ENCODE measurements around the gene CCDC88C. TPM values are rescaled to one million over a fixed set of nuclear protein-coding genes. Genes with fewer than 3 reads are reported as not detected.

The CCDC88C gene
- total and polyA plus RNA-seq, 2 experiments from 2014 or later: 23.6 to 60.7 TPM

DNA sequence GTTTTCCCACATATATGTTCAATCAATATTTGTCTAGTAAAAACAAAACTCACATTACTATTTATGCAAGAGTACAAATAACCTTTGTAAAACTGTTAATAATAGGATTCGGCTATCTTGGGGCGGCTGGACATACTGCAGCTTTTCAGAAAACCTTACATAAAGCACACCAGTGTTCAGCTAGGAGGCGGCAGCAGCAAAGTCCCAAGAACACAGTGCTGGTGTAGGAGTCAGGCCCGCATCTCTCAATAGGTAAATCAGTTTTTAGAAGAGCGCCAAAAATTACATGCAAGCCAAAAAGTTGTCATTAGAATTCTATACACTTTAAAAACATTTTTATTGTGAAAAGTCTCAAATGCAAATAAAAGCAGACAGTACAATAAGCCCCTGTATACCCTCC, 37.5 kb downstream of the CCDC88C start (continued):
- TF ChIP-seq, protein P1, sequence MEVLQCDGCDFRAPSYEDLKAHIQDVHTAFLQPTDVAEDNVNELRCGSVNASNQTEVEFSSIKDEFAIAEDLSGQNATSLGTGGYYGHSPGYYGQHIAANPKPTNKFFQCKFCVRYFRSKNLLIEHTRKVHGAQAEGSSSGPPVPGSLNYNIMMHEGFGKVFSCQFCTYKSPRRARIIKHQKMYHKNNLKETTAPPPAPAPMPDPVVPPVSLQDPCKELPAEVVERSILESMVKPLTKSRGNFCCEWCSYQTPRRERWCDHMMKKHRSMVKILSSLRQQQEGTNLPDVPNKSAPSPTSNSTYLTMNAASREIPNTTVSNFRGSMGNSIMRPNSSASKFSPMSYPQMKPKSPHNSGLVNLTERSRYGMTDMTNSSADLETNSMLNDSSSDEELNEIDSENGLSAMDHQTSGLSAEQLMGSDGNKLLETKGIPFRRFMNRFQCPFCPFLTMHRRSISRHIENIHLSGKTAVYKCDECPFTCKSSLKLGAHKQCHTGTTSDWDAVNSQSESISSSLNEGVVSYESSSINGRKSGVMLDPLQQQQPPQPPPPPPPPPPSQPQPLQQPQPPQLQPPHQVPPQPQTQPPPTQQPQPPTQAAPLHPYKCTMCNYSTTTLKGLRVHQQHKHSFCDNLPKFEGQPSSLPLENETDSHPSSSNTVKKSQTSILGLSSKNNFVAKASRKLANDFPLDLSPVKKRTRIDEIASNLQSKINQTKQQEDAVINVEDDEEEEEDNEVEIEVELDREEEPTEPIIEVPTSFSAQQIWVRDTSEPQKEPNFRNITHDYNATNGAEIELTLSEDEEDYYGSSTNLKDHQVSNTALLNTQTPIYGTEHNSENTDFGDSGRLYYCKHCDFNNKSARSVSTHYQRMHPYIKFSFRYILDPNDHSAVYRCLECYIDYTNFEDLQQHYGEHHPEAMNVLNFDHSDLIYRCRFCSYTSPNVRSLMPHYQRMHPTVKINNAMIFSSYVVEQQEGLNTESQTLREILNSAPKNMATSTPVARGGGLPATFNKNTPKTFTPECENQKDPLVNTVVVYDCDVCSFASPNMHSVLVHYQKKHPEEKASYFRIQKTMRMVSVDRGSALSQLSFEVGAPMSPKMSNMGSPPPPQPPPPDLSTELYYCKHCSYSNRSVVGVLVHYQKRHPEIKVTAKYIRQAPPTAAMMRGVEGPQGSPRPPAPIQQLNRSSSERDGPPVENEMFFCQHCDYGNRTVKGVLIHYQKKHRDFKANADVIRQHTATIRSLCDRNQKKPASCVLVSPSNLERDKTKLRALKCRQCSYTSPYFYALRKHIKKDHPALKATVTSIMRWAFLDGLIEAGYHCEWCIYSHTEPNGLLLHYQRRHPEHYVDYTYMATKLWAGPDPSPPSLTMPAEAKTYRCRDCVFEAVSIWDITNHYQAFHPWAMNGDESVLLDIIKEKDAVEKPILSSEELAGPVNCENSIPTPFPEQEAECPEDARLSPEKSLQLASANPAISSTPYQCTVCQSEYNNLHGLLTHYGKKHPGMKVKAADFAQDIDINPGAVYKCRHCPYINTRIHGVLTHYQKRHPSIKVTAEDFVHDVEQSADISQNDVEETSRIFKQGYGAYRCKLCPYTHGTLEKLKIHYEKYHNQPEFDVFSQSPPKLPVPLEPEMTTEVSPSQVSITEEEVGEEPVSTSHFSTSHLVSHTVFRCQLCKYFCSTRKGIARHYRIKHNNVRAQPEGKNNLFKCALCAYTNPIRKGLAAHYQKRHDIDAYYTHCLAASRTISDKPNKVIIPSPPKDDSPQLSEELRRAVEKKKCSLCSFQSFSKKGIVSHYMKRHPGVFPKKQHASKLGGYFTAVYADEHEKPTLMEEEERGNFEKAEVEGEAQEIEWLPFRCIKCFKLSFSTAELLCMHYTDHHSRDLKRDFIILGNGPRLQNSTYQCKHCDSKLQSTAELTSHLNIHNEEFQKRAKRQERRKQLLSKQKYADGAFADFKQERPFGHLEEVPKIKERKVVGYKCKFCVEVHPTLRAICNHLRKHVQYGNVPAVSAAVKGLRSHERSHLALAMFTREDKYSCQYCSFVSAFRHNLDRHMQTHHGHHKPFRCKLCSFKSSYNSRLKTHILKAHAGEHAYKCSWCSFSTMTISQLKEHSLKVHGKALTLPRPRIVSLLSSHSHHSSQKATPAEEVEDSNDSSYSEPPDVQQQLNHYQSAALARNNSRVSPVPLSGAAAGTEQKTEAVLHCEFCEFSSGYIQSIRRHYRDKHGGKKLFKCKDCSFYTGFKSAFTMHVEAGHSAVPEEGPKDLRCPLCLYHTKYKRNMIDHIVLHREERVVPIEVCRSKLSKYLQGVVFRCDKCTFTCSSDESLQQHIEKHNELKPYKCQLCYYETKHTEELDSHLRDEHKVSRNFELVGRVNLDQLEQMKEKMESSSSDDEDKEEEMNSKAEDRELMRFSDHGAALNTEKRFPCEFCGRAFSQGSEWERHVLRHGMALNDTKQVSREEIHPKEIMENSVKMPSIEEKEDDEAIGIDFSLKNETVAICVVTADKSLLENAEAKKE (CRISPR knock-in tag; IDR thresholded peaks at IDR 0.05): no peak
- no peak for TF ChIP-seq ZNF331 (CRISPR knock-in tag; IDR thresholded peaks at IDR 0.05; ENCODE audit: low read depth)

DNA sequence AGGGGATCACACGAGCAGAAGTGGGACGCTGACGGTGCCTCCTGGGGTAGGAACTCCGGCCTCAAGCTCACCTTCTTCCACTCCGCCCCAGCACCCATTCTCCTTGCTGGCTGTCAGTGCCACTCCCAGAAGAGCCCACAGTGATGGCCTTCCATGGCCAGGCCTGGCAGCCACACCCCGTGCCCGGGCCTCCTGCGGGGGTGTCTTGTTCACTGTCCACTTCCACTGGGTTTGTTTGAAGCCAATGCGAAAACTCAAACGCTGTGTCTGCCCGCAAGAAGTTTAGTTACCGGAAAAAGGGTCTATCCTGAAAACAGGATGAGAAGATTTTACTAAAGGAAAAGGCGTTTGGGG, 38.1 kb downstream of the CCDC88C start:
- no peaks in the 10 kb centered on the region for H3K36me3 Mint-ChIP-seq (ENCODE audit: low read depth)
- peaks cover 33% of the 10 kb centered on the region for H3K4me1 ChIP-seq (ENCODE audit: insufficient read depth)
- ATAC-seq (no peak), DNase-seq (ENCODE audit: low spot score) (no peak)
- H3K36me3 ChIP-seq (ENCODE audit: insufficient read depth): no peaks in the 10 kb centered on the region
- H3F3A ChIP-seq (replicated peaks; ENCODE audit: low read depth): no peaks in the 10 kb centered on the region
- H3K4me2 ChIP-seq: no peak overlapping the region
- H3K9me2 ChIP-seq (ENCODE audit: insufficient read depth): peaks cover 4% of the 10 kb centered on the region
- no peak overlapping the region for H3K27ac Mint-ChIP-seq
- no peaks in the 10 kb centered on the region for H3K27me3 ChIP-seq (ENCODE audit: insufficient read depth)
- no peaks in the 10 kb centered on the region for H3K9me3 Mint-ChIP-seq
- TF ChIP-seq, protein P2, sequence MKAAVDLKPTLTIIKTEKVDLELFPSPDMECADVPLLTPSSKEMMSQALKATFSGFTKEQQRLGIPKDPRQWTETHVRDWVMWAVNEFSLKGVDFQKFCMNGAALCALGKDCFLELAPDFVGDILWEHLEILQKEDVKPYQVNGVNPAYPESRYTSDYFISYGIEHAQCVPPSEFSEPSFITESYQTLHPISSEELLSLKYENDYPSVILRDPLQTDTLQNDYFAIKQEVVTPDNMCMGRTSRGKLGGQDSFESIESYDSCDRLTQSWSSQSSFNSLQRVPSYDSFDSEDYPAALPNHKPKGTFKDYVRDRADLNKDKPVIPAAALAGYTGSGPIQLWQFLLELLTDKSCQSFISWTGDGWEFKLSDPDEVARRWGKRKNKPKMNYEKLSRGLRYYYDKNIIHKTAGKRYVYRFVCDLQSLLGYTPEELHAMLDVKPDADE (IDR thresholded peaks at IDR 0.05): no peak
- TF ChIP-seq STAT1 (IDR thresholded peaks at IDR 0.05; ENCODE audit: unreplicated experiment): no peak
- no peak for TF ChIP-seq ZNF114 (CRISPR knock-in tag; IDR thresholded peaks at IDR 0.05)
- no peak for TF ChIP-seq EZH2phosphoT487 (IDR thresholded peaks at IDR 0.05; ENCODE audit: unreplicated experiment)
- H4K20me1 ChIP-seq (replicated peaks; ENCODE audit: insufficient read depth): peaks cover 8% of the 10 kb centered on the region
- H3K4me1 Mint-ChIP-seq: peaks cover 91% of the 10 kb centered on the region
- H3K4me3 ChIP-seq: no peak overlapping the region
- no peak overlapping the region for H2AFZ ChIP-seq
- no peak overlapping the region for H3K4me3 Mint-ChIP-seq
- H3K27ac ChIP-seq (ENCODE audit: low read depth): peak overlapping the region; percentile 32
- H3K27me3 Mint-ChIP-seq (ENCODE audit: insufficient read depth, low read depth, poor library complexity): peaks cover 28% of the 10 kb centered on the region
- peaks cover 82% of the 10 kb centered on the region for H3K79me2 ChIP-seq (replicated peaks; ENCODE audit: insufficient read depth)
